Kidney capillary endothelial cell (primary cell): ENCODE data around the gene EXOC3L2.
"Not testable (repeated sequence)": the region's sequence is repeated elsewhere in the genome, so short reads cannot be mapped to it uniquely, and the experiment has no call there.

Source experiments
- DNase-seq: peaks from one replicate; pipeline ENCODE4 v3.0.0-alpha.2; 2018; ENCODE audit warnings: low spot score

Gene EXOC3L2

GRCh38 chr19:45245334-45245787 is at the start of gene EXOC3L2:
Gene EXOC3L2 (minus strand): TSS chr19:45245407. CDS start chr19:45239045, 6,362 bp downstream.
- no peak for DNase-seq

DNA sequence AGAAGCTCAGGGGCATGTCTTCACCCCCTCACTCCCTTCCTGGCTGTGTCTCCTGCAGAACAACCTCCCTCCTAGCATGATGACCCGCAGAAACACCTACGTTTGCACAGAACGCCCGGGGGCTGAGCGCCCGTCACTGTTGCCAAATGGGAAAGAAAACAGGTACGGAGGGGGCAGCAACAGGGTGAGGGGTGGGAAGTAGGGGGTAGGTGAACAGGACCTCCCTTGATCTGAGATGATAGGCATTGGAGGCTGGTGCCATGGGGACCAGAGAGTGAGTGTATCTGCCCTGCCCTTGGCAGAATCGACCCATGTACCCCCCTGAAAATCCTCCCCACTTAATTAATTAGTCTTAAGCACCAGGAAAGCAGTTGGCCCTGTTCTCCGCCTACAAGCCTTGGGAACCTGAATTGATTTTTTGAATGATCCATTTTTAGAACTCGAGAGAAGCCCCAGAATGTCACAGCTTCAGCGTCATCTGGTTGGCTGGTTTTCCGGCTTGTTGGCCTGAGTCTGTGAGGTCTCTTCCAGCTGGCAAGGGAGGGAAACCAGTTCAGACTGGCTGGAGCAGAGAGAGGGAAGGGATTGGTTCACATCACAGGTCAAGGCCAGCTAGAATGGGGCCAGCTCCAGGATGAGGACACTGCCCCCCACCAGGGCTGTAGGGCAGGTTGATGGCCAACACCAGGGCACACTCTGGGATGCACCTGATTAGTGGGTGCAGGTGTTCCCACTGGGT is 49.3 kb upstream of the EXOC3L2 start:
- no peak for DNase-seq

- no peak for DNase-seq
These were observed 48.5 kb upstream of the EXOC3L2 start for GRCh38 chr19:45293682-45294081.

DNA sequence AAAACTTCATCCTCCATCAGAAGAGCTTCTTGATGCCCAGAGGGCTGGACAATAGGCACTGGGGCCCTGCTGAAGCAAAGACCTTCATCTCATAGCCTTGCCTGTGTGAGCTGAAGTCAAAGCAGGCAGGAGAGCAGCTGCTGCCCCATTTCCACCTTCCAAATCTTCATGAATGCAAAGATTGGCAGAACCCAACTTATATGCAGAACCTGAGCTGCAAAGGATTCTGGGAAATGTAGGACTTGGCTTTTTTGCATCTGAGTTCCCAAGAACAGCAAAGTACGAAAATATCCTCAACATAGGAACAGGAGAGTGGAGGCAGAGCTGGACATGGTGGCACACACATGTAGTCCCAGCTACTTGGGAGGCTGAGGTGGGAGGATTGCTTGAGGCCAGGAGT is 46.6 kb upstream of the EXOC3L2 start:
- DNase-seq = no peak

- DNase-seq = no peak
These were observed 45.2 kb upstream of the EXOC3L2 start for GRCh38 chr19:45290381-45290931.

DNA sequence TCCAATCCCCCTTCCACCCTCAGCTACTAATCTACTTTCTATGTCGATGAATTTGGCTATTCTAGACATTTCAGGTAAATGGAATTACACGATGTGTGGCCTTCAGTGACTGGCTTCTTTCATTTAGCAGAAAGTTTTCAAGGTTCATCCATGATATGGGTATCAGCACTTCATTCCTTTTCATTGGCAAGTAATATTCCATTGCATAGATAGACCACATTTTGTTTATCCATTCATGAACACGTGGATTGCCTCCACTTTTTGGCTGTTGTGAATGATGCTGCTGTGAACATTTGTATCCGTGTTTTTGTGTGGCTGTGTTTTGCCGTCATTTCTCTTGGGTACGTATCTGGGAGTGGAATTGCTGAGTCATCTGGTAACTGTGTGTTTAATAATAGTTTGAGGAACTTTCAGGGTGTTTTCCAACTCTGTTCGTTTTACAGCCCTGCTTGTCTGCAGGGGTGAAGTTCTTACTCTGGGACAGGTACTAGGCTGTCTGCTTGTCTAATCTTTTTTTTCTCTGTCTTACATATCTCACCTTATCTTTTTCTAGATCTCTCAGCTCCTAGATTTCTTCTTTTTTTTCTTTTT is 38.3 kb upstream of the EXOC3L2 start:
- DNase-seq = no peak

DNA sequence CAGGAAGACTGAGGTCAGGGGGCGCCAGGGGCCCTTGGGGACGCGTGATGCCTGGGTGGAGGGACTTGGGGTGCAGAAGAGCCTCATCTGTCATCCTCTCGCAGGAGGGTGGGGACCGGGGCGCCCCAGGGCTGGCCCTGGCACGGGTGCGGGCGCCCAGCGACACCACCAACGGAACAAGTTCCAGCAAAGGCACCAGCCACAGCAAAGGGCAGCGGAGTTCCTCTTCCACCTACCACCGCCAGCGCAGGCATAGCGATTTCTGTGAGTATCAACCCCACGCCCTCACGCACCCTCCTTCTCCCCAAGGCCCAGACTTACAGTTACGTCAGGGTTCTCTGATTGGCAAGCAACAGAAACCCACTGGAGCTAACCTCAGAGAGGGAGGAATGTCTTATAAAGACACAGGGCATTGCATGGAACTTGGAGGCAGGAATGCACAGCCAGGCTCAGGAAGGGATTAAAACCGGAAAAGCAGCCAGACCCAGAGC is 35.3 kb upstream of the EXOC3L2 start:
- no peak for DNase-seq

GRCh38 chr19:45279587-45280192 is 34.5 kb upstream of the EXOC3L2 start:
- DNase-seq = no peak

DNA sequence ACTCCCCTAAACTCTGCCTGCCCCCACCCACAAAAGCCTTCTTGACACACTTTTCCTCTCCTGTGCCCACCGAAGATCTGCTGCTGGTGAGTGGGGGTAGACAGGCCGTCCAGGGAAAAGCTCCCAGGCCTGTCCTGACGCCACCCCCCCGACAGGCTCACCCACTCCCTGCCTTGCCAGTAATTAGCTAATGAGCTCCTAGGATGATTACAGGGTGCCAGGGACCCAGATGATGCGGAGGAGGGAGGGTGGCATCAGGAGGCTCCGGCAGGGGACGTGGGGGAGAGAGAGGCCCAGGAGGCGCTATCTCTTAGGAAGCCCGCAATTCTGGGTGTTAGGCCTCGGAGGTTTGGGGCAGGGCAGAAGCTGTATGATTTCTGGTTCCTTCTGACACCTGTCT is 32.9 kb upstream of the EXOC3L2 start:
- no peak for DNase-seq

DNA sequence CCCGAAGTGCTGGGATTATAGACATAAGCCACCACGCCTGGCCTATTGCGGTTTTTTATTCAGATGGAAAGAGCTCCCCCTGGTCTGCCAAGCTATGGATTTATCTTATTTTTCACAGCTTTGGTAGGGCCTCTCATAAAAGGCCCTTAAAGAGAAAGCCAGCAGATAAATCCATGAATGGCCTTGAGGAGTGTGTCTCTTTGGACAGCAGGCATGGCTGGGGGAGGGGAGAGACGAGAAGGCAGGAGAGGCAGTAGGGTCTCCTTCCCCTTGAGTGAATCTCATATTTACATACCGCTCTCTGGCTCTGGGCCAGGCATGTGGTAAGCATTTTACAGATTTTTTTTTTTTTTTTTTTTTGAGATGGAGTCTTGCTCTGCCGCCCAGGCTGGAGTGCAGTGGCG is 31.1 kb upstream of the EXOC3L2 start:
- no peak for DNase-seq

DNA sequence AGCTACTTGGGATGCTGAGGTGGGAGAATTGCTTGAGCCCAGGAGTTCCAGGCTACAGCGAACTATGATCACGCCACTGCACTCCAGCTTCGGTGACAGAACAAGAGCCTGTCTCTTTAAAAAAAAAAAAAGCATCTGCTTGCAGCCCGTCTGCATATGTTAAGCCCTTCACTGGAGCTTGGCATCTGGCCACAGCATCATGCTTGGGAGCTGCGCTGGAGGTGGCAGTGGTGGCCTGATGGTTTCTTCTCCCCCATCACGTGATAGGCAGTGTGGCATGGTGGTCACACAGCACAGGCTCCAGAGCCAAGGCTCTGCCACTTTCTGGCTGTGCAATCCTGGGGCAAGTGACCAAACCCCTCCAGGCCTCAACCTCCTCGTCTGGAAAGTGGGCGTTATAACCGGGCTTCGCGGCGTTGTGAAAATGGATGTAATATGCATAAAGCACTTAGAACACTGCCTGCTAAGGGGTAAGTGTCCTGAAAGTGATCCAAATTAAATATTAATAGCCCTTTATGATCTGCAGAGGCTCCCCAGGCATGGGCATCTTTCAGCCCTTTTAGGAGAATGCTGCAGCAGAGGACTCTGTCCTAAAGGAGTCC is 30.3 kb upstream of the EXOC3L2 start:
- no peak for DNase-seq

DNA sequence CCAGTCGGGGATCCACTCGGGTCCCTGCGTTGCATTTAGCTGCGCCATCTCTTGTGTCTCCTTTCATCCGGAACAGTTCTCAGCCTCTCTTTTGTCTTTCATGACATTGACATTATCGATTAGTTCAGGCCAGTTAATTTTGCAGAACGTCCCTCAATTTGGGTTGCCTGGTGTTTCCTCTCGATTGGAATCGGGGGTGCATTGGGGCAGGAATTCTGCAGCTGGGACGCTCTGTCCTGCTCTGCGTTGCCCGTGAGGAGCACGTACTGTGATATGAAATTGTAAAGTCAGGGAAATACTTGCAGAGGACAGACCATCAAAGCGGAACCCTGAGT is 28.3 kb upstream of the EXOC3L2 start:
- no peak for DNase-seq

DNA sequence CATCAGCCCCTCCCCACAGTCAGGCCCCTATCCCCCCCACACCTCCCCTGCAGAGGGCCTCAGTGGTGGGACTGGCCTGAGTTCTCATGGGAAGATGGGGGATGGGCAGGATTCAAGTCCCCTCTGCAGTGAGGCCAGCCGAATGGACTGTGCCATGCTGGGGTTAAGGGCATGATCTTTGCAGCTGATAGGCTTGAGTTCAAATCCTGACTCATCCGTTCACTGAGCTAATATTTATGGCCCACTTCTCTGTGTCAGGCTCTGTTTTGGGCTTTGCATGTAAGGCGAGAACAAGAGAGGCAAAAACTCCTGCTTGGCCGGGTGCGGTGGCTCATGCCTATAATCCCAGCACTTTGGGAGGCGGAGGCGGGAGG is 26.5 kb upstream of the EXOC3L2 start:
- no peak for DNase-seq

- DNase-seq = no peak
These were observed 26.0 kb upstream of the EXOC3L2 start for GRCh38 chr19:45271098-45271734.

DNA sequence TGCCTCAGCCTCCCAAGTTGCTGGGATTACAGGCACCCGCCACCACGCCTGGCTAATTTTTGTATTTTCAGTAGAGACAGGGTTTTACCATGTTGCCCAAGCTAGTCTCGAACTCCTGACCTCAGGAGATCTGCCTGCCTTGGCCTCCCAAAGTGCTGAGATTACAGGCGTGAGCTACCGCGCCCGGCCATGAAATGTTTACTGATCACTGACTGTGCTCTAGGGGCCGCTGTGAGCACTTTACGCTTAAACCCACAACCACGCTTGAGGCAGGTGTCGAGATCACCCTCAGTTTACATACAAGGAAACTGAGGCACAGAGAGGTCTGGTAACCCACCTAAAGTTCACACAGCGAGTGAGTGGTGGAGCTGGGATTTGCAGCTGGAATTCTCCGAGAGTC is 24.7 kb upstream of the EXOC3L2 start:
- not testable (repeated sequence) for DNase-seq

GRCh38 chr19:45267296-45267695 is 22.1 kb upstream of the EXOC3L2 start:
- no peak for DNase-seq

DNA sequence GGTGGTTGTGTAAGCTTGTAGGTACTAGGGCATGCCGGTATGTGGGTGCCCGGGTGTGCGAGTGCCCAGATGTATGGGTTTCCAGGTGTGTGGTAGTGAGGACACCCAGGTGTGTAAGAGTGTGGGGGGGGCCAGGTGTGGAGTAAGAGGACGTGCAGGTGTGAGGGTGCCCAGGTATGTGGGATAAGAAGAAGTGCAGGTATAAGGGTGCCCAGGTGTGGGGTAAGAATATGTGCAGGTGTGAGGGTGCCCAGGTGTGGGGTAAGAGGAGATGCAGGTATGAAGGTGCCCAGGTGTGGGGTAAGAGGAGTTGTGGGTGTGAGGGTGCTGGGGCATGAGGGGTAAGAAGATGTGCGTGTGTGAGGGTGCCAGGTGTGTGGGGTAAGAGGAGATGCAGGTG is 20.2 kb upstream of the EXOC3L2 start:
- DNase-seq = no peak

GRCh38 chr19:45264781-45265317 is 19.6 kb upstream of the EXOC3L2 start:
- DNase-seq = no peak

DNA sequence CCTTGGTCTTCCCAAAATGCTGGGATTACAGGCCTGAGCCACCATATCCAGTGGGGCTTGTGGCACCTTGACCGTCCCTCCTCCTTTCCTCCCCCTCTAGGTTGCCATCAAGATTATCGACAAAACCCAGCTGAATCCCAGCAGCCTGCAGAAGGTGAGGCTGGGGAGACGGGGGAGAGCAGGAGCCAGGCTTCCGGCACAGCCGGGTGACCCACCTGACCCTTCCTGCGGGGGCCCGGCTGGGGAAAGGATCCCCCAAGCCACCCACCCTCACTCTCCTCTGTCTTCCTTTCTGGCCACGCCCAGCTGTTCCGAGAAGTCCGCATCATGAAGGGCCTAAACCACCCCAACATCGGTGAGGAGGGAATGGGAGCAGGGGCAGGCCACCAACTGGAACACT is 17.8 kb upstream of the EXOC3L2 start:
- DNase-seq = no peak

DNA sequence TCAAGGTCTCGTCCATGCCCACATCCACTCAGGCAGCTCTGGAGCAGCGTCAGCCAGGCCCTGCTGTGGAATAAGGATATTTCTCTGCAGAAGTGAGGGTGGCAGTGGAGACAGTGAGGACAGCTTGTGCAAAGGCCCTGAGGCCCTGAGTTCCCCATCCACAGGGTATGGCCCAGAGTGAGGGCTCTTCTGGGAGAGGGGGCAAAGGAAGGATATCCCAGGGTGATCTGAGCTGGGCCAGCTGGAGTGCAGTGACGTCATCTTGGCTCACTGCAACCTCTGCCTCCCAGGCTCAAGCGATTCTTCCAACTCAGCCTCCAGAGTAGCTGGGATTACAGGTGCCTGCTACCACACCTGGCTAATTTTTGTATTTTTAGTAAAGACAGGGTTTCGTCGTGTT is 17.4 kb upstream of the EXOC3L2 start:
- DNase-seq = no peak

- DNase-seq = no peak
These were observed 13.7 kb upstream of the EXOC3L2 start for GRCh38 chr19:45258862-45259261.

- DNase-seq = no peak
These were observed 11.6 kb upstream of the EXOC3L2 start for GRCh38 chr19:45256836-45257235.
